ENCODE data around the gene RBBP8NL. TPM values are rescaled to one million over a fixed set of nuclear protein-coding genes. Genes with fewer than 3 reads are reported as not detected.

Gene RBBP8NL
- total RNA-seq, 1 experiment from 2014 or later = 1.5 TPM

DNA sequence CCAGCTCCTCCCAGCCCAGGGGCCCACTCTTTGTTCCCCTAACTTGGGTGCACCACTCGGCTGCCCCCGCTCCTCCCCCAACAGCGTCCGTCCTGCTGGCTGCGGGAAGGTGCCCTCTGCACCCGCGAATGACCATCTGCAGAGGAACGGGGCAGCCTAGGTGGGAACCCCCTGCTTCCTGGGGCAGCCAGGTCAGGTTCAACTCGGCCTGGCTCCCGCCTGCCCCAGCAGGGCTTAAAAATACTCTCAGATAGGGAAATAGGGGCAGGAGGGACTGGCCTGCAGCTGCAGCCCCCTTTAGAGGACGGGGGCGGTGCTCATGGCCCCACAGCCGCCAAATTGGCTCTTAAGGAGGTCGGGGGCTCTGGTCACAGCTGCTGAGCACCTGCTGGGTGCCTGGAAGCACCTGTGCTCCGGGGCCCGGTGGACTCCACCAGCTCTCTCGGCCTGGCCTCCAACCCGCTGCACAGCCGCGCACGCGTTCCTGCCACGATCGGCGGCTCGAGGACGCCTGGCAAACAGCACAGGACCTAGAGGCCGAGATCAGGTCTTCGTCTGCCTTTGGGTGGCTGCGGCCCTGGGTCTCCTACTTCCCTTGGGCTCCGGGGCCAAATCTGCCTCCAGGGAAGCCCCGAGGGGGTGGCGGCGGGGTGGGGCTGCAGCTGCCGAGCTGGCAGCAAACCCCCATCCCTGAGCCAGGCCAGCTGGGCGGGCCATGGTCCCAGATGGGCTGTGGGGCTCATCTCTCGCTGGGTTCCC lies 59.5 kb downstream of the RBBP8NL start (continued):
- TF ChIP-seq, protein P1, sequence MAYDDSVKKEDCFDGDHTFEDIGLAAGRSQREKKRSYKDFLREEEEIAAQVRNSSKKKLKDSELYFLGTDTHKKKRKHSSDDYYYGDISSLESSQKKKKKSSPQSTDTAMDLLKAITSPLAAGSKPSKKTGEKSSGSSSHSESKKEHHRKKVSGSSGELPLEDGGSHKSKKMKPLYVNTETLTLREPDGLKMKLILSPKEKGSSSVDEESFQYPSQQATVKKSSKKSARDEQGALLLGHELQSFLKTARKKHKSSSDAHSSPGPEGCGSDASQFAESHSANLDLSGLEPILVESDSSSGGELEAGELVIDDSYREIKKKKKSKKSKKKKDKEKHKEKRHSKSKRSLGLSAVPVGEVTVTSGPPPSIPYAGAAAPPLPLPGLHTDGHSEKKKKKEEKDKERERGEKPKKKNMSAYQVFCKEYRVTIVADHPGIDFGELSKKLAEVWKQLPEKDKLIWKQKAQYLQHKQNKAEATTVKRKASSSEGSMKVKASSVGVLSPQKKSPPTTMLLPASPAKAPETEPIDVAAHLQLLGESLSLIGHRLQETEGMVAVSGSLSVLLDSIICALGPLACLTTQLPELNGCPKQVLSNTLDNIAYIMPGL (CRISPR knock-in tag; IDR thresholded peaks at IDR 0.05) = peak; percentile 68; the same call in 1 of the 2 replicates
- TF ChIP-seq ESRRA (CRISPR knock-in tag; IDR thresholded peaks at IDR 0.05; ENCODE audit: borderline replicate concordance) = 0 out of 2 replicates have a peak, but pooled peaks have one; percentile 24

DNA sequence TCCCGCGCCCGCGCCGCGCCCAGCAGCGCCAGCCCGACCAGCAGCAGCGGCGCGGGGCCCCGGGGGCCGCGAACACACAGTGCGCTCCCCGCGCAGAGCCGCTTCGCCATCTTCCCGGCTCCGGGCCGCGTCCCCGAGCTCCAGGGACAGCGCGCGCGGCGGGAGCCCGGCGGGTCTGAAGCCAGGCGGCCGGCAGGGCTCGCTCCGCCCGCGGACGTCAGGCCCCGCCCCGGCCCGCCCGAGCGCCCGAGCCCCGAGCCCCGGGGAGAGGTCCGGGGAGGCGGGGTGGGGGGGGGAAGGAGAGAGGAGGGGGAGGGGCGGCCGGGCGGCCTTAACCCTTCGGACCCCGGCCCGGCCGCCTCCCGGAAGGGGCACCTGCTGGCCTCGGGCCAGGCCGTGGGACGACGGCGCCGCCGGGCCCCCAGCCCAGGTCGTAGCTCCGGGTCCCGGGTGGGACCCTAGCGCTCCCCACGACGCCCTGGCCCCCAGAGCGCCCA lies 60.2 kb downstream of the RBBP8NL start, which contains the start of gene LAMA5:
LAMA5 (minus strand) TSS at position 177 of the 497 bp plus-strand sequence; CDS start at position 110, 67 bp downstream.
- Mint-ChIP-seq H3K9me3 (no peaks in the 10 kb centered on the region), H3K27ac (peak within 1 kb of the TSS; percentile 60), H3K4me3 (peak within 1 kb of the TSS; percentile 68), H3K36me3 (no peaks in the 10 kb centered on the region), H3K4me1 (peaks cover 42% of the 10 kb centered on the region), H3K27me3 (ENCODE audit: low read depth) (no peaks in the 10 kb centered on the region)
- ChIA-PET POLR2A (interaction anchor here (1.7 to 4.8 kb wide), 4 partner anchors 10 to 65 kb away, joined by 4 to 29 read pairs (median 16); partner anchors contain the start of genes ADRM1 and RPS21), CTCF (interaction anchor here (1.2 to 9.1 kb wide), 6 partner anchors 11 to 65 kb away, joined by 4 to 137 read pairs (median 18); partner anchors contain the start of gene ADRM1)
- no peak for TF ChIP-seq EMX1 (CRISPR knock-in tag; IDR thresholded peaks at IDR 0.05)
- no peak for TF ChIP-seq OVOL2 (CRISPR knock-in tag; IDR thresholded peaks at IDR 0.05; ENCODE audit: borderline replicate concordance)
- TF ChIP-seq ZNF138 (CRISPR knock-in tag; conservative IDR thresholded peaks at IDR 0.05) = no peak
- TF ChIP-seq, protein P2, sequence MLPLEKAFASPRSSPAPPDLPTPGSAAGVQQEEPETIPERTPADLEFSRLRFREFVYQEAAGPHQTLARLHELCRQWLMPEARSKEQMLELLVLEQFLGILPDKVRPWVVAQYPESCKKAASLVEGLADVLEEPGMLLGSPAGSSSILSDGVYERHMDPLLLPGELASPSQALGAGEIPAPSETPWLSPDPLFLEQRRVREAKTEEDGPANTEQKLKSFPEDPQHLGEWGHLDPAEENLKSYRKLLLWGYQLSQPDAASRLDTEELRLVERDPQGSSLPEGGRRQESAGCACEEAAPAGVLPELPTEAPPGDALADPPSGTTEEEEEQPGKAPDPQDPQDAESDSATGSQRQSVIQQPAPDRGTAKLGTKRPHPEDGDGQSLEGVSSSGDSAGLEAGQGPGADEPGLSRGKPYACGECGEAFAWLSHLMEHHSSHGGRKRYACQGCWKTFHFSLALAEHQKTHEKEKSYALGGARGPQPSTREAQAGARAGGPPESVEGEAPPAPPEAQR (CRISPR knock-in tag; IDR thresholded peaks at IDR 0.05) = no peak
- peak; percentile 65; the same call in 1 of the 2 replicates for TF ChIP-seq SP1 (CRISPR knock-in tag; conservative IDR thresholded peaks at IDR 0.05)
- ATAC-seq (peak; percentile 12), DNase-seq (ENCODE audit: low spot score) (peak; percentile 74)

DNA sequence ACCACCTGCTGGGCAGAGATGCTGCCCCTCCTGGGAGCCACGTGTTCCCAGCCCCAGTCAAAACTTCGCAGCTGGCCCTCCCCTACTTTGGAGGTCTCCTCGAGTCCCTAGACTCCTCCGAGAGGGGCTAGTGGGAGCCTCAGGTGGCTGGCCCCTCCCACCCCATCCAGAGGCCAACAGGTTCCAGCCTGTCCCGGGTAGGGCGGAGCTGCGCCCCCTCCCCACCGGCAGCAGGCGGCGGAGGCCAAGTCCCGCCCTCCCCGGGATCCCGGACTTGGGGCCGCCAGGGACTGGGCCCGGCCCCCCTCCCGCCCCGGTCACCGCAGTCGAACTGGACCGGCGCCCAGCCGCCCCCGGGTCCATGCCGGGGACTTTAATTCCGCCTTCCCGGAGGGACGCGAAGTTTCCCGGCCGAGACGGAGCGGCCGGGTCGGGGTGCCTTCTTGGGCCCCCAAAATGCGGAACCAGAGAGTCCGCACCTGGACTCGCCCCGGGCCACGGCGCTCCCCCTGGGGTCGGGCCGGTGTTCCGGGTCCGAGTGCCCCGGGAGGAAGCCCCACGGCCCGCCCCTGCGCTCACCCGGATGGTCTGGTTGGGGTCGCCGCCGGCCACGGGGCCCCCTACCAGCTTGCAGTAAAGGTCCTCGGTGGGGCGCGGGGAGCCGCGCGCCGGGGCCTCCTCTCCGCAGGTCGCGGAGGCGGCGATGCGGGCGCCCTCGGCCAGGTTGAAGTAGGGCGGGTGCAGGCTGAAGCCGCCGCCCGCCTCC lies 60.8 kb downstream of the RBBP8NL start:
- H3K4me3 Mint-ChIP-seq = peak overlapping the region; percentile 65
- DNase-seq (ENCODE audit: low spot score) = peak; percentile 87
- no peaks in the 10 kb centered on the region for H3K36me3 Mint-ChIP-seq
- CTCF ChIA-PET = interaction anchor here (1.1 to 9.1 kb wide), 5 partner anchors 11 to 37 kb away, joined by 3 to 137 read pairs (median 5); no protein-coding TSS in a partner anchor
- H3K4me1 Mint-ChIP-seq = peaks cover 48% of the 10 kb centered on the region
- TF ChIP-seq KAT7 (CRISPR knock-in tag; IDR thresholded peaks at IDR 0.05; ENCODE audit: borderline replicate concordance) (peak; percentile 87; the same call in 1 of the 2 replicates), ATF1 (CRISPR knock-in tag; IDR thresholded peaks at IDR 0.05) (no peak), MXD4 (CRISPR knock-in tag; IDR thresholded peaks at IDR 0.05; ENCODE audit: borderline replicate concordance) (no peak), ZNF671 (CRISPR knock-in tag; IDR thresholded peaks at IDR 0.05) (no peak), FOXP1 (CRISPR knock-in tag; IDR thresholded peaks at IDR 0.05; ENCODE audit: borderline replicate concordance) (0 out of 2 replicates have a peak, but pooled peaks have one; percentile 45), ZNF121 (CRISPR knock-in tag; IDR thresholded peaks at IDR 0.05) (peak; percentile 98), SMAD4 (CRISPR knock-in tag; IDR thresholded peaks at IDR 0.05) (no peak)
- TF ChIP-seq, protein P3, sequence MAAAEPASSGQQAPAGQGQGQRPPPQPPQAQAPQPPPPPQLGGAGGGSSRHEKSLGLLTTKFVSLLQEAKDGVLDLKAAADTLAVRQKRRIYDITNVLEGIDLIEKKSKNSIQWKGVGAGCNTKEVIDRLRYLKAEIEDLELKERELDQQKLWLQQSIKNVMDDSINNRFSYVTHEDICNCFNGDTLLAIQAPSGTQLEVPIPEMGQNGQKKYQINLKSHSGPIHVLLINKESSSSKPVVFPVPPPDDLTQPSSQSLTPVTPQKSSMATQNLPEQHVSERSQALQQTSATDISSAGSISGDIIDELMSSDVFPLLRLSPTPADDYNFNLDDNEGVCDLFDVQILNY (CRISPR knock-in tag; IDR thresholded peaks at IDR 0.05) = peak; percentile 16; the same call in 1 of the 2 replicates
- TF ChIP-seq, protein P4, sequence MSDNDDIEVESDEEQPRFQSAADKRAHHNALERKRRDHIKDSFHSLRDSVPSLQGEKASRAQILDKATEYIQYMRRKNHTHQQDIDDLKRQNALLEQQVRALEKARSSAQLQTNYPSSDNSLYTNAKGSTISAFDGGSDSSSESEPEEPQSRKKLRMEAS (CRISPR knock-in tag; IDR thresholded peaks at IDR 0.05) = 0 out of 2 replicates have a peak, but pooled peaks have one; percentile 18
- TF ChIP-seq, protein P5, sequence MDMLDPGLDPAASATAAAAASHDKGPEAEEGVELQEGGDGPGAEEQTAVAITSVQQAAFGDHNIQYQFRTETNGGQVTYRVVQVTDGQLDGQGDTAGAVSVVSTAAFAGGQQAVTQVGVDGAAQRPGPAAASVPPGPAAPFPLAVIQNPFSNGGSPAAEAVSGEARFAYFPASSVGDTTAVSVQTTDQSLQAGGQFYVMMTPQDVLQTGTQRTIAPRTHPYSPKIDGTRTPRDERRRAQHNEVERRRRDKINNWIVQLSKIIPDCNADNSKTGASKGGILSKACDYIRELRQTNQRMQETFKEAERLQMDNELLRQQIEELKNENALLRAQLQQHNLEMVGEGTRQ (CRISPR knock-in tag; IDR thresholded peaks at IDR 0.05) = peak; percentile 29; the same call in 1 of the 2 replicates
- TF ChIP-seq, protein P6, sequence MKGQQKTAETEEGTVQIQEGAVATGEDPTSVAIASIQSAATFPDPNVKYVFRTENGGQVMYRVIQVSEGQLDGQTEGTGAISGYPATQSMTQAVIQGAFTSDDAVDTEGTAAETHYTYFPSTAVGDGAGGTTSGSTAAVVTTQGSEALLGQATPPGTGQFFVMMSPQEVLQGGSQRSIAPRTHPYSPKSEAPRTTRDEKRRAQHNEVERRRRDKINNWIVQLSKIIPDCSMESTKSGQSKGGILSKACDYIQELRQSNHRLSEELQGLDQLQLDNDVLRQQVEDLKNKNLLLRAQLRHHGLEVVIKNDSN (CRISPR knock-in tag; IDR thresholded peaks at IDR 0.05) = 0 out of 2 replicates have a peak, but pooled peaks have one; percentile 46
- POLR2A ChIA-PET = interaction anchor here (0.5 to 4.8 kb wide), 10 partner anchors 9 to 224 kb away, joined by 3 to 29 read pairs (median 4); partner anchors contain the start of genes ADRM1, OSBPL2, PSMA7 and RPS21
- no peaks in the 10 kb centered on the region for H3K9me3 Mint-ChIP-seq
- no peak overlapping the region for H3K27ac Mint-ChIP-seq
- ATAC-seq = peak; percentile 46
- H3K27me3 Mint-ChIP-seq (ENCODE audit: low read depth) = no peaks in the 10 kb centered on the region

All from WTC11 (cell line).